Ishikawa (cell line): ENCODE data around the gene C9orf72.

Experiments used
- EP300 ChIP-seq: IDR thresholded peaks from 2 replicates; pipeline ENCODE4 v1.6.1; 2012; ENCODE audit warnings: borderline replicate concordance
- TAF1 ChIP-seq: IDR thresholded peaks from 2 replicates; pipeline ENCODE4 v1.6.1; 2012; ENCODE audit warnings: low read depth, mild to moderate bottlenecking
- YY1 ChIP-seq: IDR thresholded peaks from 2 replicates; pipeline ENCODE4 v1.6.1; 2012; ENCODE audit warnings: low read depth

DNA sequence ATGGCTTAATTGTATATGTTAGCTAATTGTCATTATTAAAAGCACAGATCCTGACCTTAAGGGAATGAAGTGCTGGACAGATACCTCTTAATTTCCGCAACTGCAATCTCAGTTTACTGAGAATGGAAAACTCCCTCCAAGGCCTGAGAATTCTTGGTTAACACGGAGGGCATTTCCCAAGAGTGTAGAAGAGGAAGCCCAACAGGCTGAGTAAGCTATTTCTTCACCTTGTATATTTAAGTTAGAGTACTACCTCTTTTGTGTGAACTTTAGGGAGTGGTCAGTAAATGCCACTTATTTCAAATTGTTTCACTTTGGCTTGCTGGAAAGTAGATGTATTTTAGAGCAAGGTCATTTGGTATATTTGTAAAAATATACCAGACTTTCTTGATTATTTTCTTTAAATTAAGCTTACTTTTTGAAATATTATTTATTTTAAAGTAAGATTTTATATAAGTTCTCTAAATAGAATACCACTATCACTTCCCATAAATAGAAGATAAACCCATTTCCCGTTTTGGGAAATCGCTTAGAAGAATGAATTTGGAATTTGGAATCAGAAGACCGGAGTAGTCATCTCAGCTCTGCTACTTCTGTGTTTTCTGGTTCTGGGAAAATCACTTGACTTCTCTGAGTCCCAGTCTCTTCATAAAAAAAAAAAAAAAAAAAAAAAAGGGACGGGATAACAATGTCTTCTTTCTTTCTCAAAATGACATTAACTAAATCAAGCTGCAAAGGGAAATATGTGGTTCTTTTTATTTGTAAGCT is 26.0 kb upstream of the C9orf72 start:
- TF ChIP-seq YY1 (no peak), TAF1 (no peak), EP300 (no peak)
